GM21619 (cell line): ENCODE measurements around the gene XXYLT1.

ENCODE experiments used
- ATAC-seq: cut with Tn5 transposase; IDR thresholded peaks from one replicate; pipeline ENCODE4 v1.9.1; 2021; ENCODE audit not compliant: unreplicated experiment

The XXYLT1 gene

GRCh38 chr3:195209847-195210265 is 61.1 kb downstream of the XXYLT1 start:
- no peak for ATAC-seq

- ATAC-seq, result no peak
Measured at GRCh38 chr3:195209083-195209846, 61.7 kb downstream of the XXYLT1 start.

- no peak for ATAC-seq
Measured at GRCh38 chr3:195208631-195209030, 62.3 kb downstream of the XXYLT1 start.

- ATAC-seq, result peak; percentile 89
Measured at GRCh38 chr3:195208183-195208582, 62.8 kb downstream of the XXYLT1 start.

- peak; percentile 16 for ATAC-seq
Measured at GRCh38 chr3:195207731-195208130, 63.2 kb downstream of the XXYLT1 start.

- no peak for ATAC-seq
Measured at GRCh38 chr3:195207056-195207455, 63.9 kb downstream of the XXYLT1 start.

- ATAC-seq, result no peak
Measured at GRCh38 chr3:195204360-195205163, 66.4 kb downstream of the XXYLT1 start.

GRCh38 chr3:195203606-195204005 is 67.4 kb downstream of the XXYLT1 start:
- ATAC-seq, result no peak

- no peak for ATAC-seq
Measured at GRCh38 chr3:195201295-195201694, 69.7 kb downstream of the XXYLT1 start.

- ATAC-seq, result no peak
Measured at GRCh38 chr3:195200010-195200822, 70.7 kb downstream of the XXYLT1 start.

- no peak for ATAC-seq
Measured at GRCh38 chr3:195198426-195199346, 72.3 kb downstream of the XXYLT1 start.

GRCh38 chr3:195197765-195198425 is 73.1 kb downstream of the XXYLT1 start:
- ATAC-seq, result no peak

GRCh38 chr3:195196266-195196665 is 74.7 kb downstream of the XXYLT1 start:
- ATAC-seq, result no peak

GRCh38 chr3:195195321-195196209 is 75.4 kb downstream of the XXYLT1 start:
- ATAC-seq, result no peak

- ATAC-seq, result no peak
Measured at GRCh38 chr3:195194559-195195206, 76.3 kb downstream of the XXYLT1 start.

- ATAC-seq, result no peak
Measured at GRCh38 chr3:195191580-195191979, 79.4 kb downstream of the XXYLT1 start.

- ATAC-seq, result no peak
Measured at GRCh38 chr3:195189821-195190220, 81.1 kb downstream of the XXYLT1 start.

- ATAC-seq, result no peak
Measured at GRCh38 chr3:195188426-195188927, 82.5 kb downstream of the XXYLT1 start.
